EH (cell line): ENCODE measurements around the gene MRPL24.
"Not testable (repeated sequence)": the region's sequence is repeated elsewhere in the genome, so short reads cannot be mapped to it uniquely, and the experiment has no call there.

Experiments used
- DNase-seq: peaks from one replicate; pipeline ENCODE4 v3.0.0-alpha.2; 2015; ENCODE audit warnings: low read depth

Gene MRPL24

DNA sequence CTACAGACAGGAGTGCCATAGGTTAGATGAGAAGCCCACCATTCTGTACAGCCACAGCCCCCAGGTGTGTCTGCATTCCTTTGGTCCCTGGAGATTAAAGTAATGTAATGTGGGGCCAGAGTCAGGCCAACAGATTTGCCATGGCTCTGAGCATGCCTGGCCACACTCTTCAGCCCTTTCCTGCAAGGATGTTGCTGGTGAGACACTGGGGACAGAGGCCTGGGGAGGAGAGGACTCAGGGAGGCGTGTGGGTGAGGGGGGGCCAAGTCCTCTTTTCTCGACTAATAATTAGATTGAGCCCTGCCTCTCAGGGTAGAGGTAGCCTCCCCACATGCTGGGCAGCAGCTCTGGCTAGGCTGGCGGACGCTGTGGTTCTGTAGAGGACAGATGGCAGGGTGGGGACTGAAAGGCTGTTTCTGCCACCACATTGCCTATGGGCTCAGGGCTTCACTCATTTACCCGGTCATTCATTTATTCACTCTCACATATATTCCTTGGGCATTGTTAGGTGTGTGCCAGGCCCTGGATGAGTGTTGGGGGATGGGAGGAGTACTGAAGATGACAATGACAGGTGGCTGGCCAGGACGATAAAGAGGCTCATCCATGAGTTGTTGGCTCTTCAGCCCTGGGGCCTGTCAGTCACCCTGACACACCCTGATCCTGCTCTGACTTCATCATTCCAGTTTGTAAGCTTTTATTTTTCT, 19.4 kb upstream of the MRPL24 start:
- DNase-seq = no peak

DNA sequence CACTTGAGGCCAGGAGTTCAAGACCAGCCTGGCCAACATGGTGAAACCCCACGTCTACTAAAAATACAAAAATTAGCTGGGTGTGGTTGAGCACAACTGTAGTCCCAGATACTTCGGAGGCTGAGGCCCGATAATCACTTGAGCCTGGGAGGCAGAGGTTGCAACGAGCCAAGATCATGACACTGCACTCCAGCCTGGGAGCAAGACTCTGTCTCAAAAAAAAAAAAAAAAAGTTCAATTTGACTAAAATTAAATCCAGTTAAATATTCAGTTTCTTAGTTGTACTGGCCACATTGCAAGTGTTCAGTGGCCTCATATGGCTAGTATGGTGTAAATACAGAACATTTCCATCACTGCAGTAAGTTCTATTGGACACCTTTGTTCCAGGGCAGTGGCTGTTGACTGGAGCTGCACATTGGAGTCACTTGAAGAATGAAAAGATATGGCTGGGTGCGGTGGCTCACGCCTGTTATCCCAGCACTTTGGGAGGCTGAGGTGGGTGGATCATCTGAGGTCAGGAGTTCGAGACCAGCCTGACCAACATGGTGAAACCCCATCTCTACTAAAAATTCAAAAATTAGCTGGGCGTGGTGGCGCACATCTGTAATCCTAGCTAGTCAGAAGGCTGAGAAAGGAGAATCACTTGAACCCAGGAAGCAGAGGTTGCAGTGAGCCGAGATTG, 16.8 kb upstream of the MRPL24 start:
- DNase-seq = not testable (repeated sequence)

DNA sequence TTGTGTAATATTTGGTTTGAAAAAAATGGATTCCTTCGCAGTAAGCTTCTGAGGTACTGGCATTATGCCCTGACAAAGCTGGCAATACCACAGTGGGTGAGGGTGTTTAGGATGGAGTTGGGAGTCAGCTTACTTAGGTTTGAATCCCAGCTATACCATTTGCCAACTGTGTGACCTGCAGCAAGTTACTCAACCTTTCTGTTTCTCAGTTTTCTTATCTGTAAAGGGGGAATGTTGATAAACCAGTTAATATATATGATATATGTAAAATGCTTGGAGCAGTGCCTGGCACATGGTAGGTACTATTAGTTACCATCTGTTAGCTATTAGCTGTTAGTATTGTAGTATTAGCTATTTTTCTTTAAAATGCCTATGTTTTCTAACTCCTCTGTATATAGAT, 15.5 kb upstream of the MRPL24 start:
- DNase-seq = no peak

DNA sequence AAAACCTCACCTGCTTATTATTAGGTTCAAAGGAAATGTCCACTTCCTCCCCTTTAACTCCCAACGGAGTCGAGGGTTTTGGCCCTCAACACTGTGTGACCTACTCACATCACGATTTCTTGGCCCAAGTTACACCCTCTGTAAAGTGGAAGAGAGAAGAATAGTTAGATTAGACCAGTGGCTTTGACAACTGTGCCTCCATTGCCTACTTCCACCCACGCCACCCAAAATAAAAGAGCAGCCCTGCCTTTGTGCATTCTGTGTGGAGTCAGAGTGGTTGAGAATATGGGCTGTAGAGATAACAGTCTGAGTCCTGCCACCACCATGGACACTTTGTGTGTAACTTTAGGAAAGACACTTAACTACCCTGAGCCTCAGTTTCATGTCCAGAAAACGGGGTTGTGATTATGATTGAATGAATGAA, 14.7 kb upstream of the MRPL24 start:
- DNase-seq = no peak

DNA sequence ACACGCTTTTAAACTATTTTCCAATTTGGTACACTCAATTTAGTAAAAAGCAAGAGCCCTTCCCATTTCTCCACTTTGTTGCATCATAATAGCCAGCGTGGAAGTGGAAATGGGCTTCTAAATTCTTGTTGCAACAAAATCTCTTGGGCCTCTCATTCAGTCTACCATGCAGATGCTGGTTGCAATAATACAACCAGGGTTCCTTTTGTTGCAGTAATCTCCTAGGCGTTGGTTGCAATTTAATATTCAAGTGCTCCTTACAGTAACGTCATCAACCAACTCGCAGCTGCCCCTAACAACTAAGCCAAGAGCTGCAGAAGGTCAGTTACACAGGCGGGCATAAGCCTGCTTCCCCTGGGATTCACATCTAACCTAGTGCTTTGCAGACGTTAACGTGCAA, 13.3 kb upstream of the MRPL24 start:
- no peak for DNase-seq

DNA sequence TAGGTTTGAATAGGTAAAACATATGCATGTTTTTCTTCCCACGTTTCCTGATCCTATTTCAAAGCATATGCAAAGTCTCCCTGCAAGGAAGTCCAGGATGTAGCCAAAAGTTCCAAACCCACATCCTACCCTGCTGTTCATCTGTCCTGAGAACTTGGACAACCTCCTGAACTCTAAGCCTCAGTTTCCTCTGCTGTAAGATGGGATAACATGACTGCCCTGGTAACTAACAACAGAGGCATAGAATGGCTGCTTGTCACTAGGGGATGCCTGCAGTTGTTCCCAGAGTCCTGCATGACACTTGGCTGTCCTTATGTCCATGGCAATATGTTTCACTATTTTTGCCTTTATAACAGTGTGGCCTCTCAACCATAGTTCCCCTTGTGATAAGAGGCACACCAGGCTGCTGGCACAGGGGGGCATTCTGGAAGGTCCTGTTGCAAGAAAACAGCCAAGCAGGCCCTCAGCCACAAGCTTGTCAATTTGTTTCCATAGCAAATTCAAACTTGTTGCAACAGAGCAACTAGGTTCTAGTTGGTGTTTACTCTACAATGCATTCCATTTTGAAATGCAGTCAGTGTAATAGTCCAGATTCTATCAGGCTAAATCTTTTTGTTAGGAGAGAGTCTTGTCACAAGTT, 12.1 kb upstream of the MRPL24 start:
- DNase-seq = peak; percentile 37

DNA sequence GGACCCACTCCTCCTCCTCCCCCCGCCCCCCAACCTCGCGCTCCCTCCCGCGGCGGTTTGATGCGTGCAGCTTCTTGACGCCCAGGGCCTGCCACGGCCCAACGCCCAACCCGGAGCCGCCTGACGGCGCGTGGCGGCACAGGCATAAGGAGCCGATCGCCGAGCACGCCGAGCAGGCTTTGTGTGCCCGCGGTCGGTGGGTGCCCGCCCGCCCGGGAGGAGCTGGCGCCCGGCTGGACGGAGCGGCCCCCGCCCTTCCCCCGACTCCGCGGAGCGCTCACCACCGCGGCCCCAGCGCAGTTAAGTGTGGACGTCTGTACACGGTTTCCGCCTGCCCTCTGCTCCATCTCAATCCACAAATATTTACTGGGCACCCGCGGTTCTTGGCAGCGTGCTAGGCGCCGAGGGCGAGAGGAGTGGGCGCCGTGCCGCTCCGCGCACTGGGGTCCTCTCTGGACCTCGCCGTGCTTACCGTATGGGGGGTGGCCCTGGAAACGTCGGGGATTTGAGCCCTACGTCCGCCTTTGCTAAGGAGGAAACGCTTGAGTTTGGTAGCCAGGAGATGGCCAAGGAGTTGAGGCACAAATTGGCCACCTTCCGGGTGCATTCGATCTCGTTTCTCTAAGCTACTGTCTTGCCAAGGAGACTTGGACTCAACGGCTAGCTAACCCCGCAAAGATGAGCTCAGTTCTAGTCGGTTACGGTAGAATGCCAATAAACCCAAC, 11.0 kb upstream of the MRPL24 start:
- peak; percentile 96 for DNase-seq

DNA sequence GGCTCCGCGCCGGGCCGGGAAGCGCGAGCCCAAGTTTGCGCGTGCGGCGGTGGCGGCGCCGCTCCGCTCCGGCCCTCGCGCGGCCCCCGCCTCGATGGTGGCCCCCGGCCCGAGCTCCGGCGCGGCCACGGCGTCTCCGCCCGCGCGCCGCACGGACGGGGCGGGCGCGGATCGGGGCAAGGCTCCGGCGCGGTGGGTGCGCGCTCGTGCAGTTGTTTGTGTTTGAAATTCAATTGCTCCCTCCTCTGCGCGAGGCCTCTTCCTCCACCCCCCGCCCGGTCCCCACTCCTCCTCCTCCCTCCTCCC, 10.5 kb upstream of the MRPL24 start, which contains the start of gene HDGF:
Gene HDGF, minus strand, starts transcription at position 225 of the 306 bp plus-strand sequence. CDS start 246 bp downstream, outside the sequence.
- no peak for DNase-seq

DNA sequence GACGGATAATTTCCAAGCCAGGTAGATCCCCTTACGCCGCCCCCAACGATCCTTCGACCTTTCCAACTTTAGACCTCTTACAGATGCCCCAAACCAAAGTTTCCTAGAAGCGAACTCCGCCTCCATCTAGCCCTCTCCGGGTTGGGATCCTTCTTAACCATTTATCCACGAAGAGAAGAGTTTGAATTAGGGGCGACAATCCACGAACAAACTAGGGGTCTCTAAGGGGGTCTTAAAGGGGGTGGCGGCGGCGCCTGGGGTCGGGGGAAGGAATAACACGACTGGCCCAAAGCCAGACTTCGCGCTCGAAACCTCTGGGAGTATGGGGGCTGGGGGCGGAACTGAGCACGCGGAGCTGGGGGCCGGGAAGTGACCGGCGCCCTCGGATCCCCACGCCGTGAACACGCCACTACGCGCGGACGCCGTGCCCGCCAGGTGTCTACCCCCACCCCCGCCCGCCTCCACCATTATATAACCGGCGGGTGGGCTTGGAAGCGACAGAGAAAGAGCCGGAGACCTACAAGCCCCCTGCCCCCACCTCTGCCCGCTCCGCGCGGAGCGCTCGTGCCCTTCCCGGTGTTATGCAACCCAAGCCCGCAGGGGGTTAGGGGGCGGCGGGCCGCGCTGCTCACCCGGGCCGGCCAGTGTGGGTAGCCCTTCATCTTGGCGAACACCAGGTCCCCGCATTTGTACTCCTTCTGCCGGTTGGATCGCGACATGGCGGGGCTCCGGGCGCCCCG, 10.0 kb upstream of the MRPL24 start:
- peak; percentile 47 for DNase-seq

DNA sequence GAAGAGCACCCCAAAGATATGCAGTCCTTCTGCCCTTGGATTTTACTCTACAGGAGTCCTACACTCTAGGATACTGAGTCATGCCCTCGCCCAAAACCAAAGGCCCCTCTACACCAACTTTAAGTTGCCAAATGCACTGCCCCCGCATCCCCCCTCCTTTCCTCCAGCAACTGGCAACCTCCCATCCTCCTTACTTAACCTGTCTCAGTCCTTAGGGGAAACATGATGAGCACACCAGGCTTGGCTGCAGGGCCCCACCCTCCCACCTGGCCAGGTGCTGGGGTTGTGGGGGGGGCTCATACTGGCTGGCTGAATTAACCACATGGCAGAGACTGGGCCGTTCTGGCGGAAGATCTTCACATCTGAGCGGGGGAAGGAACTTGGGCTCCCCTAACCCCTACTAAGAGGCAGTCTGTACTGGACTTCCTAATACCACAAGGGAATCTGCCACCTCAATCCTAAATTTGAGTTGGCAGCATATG, 9.3 kb upstream of the MRPL24 start:
- peak; percentile 42 for DNase-seq

DNA sequence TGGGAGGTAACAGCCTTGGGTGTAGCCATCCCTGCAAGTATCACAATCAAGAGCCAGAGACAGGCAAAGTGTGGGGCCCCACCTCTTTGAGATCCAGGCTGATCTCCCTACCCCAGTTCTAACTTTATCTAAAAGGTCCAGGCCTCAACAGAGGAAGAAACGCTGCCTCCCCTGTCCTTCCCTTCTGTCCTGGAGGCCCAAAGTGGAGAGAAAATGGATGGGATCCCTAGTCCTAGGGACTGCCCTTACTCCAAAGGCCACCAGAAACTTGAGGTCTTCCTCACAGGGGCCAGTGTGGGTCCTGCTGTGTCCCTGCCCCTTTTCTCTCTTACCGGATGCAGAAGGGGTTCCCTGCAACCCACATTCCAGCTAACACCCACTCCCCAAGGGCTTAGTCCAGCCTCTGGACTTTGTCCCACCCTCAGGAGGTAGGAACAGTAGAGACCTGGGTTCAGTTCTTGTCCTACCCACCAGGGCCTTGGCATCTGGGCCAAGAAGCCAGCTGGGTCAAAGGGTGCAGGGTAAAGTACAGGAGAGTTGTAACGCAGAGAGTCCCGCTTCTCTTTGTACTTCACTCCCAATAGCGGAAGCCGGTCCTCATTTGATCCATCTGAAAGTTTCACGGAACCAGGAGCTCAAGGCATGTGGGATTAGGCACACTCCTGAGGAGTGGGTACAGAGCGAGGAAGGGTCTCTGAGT, 8.7 kb upstream of the MRPL24 start:
- DNase-seq = peak; percentile 10

DNA sequence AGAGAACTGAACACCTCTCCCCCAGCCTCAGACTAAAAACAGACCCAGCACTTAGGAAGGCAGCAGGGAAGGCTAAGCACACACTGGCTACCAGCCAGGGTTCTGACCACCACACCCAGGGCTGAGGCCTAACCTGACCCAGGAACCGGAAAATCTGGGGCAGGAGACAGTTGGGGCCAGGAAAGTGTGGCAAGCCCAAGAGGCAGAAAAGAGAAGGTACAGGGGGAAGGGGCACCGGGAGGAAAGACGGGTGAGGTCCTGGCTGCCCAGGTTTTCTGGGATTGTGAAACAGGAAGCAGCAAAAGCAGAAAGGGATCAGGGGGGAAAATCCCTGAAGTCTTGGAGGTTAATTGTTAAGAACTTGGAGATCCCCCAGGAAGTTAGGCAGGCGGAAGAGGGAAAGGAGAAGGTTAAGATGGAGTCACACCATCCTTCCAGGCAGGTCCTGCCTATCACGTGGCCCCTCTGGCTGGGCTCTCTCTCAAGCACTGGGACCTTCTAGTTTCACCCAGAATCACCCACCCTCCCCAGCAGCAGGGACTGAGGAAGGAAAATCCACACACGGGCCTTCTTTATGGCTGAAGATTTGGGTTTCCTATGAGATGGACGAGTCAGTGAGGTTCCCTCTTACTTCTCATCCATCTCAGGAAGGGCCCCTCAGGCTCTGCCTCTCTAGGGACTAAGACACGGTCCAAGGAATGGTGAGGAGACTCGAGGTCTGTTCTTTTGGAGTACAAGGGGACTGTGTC, 8.0 kb upstream of the MRPL24 start:
- peak; percentile 66 for DNase-seq

DNA sequence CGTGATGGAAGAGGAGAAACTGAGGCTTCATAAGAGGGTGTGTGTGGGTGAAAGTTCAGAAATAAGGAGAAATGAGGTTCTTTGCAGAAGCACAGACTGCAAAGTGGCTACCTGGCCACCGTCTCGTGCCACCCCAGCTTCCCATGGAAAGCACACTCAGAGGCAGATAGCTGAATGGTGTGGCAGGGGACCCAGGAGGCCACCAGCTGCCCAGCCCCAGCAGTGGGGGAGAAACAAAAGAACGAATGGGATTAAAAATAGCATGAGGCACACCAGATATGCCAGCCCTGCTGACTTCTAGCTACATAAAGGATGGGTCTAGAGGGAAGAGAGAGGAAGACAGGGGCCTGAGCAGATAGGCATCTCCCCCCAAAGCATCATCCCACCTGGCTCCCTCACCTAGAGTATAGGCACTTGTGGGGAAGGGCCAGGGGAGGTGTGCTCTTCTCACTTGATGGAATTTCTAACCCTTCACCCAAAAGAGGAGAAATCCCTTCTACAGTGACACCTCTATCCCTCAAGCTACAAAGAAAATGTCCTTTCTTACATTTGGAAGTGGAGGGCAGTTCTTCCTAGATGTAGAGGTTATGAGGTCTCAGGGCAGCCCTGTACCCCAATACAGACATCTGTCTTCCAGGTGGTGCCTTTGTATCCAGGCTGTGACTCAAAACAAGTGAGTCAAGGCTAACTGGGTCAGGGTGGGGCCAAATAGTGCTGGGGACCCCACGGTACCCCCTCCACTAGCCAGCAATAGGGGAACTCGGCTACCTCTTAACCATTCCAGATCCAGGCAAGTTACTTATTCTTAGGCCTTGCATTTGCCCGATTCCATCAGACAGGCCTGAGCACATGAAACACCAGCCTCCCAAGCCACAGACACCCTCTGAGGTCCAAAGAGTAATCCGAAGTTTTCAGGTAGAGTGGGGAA, 7.1 kb upstream of the MRPL24 start:
- peak; percentile 28 for DNase-seq

DNA sequence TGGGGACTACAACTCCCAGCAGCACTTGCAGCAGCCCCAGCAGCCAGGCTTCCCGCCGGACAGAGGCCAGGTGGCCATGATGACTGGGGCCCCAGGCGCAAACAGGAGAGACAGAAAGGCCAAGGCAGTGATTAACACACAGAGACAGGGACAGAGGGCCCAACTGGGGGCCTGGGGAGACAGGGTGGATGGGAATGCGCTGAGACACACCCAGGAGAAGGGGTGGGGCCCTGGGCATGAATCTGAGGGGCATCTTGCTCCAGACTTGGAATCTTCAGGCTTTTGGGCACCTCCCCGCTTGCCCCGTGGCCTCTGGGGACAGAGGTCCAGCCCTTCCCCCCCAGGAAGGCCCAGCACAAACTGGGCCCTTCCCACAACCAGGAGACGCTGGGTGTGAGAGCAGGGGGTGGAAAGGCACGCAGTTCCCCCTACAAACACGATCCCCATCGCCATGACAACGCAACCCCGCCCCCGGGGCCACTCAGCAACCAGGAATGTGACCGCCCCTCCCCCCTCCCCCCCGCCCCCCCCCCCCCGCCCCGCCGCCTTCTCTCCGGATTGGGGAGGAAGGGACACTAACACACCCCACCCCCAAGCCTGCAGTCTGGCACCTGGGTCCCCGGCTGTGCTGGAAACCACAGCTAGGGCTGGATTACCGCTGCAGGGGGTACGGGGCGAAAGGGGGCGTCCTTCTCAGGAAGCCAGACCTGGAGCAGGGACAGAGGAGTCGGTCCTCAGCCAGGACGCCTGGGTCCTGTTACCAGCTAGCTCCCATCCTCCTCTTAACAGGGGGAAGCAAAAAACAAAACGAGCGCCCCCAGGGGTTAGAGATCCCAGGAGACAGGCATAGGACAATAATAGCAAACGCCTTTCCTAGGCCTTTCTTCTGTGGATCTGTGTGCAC, 6.1 kb upstream of the MRPL24 start:
- DNase-seq = peak; percentile 96

DNA sequence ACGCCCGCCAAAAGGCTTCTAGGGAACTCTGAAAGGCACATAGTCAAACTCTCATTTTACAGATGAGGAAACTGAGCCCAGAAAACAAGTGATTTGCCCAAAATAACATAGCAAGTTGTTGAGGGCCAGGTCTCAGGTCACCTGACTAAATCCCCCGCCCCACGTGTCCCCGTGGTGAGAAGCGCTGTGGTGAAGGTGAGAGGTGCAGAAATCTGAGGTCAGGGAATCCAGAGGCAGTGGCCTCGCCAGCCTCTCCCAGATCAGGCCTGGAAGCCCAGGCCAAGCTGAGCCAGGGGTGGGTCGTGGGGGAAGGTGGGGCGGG, 5.5 kb upstream of the MRPL24 start:
- DNase-seq = no peak

DNA sequence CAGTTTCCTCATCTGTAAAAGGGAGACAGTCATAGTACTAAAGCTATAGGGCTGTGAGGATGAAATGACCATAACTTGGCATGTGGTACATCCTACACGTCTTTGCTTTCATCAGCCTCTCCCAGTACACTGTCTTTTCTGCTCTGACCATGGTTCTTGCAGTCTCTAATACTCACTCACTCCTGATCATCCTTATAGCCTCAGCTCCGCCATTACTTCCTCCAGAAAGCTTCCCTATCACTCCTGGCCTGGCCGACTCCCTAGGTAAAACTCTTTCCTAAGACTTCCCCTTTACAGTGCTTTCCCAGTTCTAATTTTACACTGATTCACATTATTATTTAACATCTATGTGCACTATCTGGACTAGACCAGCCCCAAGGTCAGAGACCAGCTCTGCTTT, 5.0 kb upstream of the MRPL24 start:
- no peak for DNase-seq

DNA sequence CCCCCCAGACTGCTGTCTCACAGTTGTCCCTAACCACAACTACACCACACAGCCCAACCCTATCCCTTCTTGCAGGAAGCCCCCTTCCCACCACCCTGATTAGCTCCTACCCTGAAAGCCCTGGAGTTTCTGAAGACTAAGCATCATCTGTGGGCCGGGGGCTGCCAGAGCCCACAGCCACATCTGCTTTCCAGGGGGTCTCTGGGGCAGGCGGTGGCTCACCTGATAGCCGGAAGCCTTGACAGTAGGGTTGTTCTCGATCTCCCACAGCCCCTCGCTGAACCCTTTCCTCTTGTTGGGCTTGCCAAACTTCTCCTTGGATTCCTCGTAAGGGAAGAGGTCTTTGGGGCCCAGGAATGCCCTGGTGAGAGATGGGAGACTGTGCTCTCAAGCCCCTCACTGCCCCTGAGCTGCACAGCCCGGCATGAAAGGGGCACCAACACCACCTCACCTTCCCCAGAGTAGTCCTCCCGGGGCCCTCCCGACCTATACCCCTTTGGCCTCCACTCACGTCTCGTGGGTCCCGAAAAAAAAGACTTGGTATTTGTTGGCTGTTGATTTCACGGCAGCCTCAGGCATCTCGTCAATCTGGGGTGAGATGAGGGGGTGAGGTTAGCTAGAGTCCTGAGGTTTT, 4.0 kb upstream of the MRPL24 start:
- no peak for DNase-seq

DNA sequence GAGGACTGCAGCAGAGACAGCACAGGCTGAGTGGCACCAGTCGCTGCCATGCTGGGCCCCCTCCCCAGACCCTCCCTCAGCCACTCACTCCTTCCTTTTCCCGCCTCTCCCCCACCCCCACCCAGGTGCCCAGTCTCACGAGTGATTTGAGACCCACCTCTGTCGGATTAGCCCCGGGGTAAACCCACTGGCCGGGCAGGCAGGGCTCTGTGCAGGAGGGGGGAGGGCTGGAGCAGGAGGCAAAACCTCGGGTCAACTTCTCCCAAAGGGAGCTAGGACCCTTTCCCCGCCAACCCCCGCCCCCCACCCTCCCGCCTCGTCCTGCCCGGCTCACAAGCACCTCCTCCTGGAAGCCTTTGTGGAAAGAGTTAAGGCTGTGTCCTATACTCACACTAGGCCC, 3.5 kb upstream of the MRPL24 start:
- no peak for DNase-seq
